ENCODE measurements around the gene RELL2. TPM values are rescaled to one million over a fixed set of nuclear protein-coding genes. Genes with fewer than 3 reads are reported as not detected.

The RELL2 gene
- total RNA-seq, 1 donor = 4.7 TPM

DNA sequence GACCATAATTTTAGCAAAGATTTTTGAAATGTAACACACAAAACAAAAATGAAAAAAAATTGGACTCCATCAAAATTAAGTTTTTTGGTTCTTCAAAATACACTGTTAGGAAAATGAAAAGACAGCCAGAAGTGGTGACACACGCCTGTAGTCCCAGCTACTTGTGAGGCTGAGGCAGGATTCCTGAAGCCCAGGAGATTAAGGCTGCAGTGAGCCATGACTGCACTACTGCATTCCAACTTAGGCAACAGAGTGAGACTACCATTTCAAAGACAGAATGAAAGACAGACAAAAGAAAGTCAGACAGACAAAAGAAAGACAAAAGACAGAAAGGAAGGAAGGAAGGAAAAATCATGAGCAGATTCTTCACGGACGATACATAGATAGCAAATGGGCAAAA, 25.5 kb upstream of the RELL2 start:
- no peak overlapping the region for H3K4me3 ChIP-seq (ENCODE audit: low read depth, low read length)
- no peak for DNase-seq (ENCODE audit: low read depth)
- TF ChIP-seq, protein P1, sequence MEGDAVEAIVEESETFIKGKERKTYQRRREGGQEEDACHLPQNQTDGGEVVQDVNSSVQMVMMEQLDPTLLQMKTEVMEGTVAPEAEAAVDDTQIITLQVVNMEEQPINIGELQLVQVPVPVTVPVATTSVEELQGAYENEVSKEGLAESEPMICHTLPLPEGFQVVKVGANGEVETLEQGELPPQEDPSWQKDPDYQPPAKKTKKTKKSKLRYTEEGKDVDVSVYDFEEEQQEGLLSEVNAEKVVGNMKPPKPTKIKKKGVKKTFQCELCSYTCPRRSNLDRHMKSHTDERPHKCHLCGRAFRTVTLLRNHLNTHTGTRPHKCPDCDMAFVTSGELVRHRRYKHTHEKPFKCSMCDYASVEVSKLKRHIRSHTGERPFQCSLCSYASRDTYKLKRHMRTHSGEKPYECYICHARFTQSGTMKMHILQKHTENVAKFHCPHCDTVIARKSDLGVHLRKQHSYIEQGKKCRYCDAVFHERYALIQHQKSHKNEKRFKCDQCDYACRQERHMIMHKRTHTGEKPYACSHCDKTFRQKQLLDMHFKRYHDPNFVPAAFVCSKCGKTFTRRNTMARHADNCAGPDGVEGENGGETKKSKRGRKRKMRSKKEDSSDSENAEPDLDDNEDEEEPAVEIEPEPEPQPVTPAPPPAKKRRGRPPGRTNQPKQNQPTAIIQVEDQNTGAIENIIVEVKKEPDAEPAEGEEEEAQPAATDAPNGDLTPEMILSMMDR (IDR thresholded peaks at IDR 0.05; ENCODE audit: insufficient read depth, low read depth, low read length) = no peak

DNA sequence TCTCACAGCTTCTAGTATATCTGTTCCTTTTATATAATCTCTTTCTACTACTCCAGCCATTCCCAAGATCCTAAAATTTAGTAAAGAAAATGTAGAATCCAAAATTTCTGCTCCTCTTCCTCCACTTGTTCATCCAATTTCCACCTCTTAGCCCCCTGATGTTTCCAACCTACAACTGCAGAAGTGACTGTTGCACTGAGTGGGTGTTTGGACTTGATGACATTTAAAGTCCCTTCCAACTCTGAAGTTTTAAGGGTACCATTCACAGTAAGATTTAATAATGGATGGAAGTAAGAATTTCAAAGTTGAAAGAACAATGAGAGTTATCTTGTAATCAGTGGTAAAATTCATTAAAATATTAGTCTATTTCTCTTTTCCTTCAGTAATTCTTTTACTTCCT, 23.5 kb upstream of the RELL2 start:
- no peak for DNase-seq (ENCODE audit: low read depth)
- TF ChIP-seq, protein P1 (IDR thresholded peaks at IDR 0.05; ENCODE audit: insufficient read depth, low read depth, low read length) = no peak
- H3K4me3 ChIP-seq (ENCODE audit: low read depth, low read length) = no peak overlapping the region

DNA sequence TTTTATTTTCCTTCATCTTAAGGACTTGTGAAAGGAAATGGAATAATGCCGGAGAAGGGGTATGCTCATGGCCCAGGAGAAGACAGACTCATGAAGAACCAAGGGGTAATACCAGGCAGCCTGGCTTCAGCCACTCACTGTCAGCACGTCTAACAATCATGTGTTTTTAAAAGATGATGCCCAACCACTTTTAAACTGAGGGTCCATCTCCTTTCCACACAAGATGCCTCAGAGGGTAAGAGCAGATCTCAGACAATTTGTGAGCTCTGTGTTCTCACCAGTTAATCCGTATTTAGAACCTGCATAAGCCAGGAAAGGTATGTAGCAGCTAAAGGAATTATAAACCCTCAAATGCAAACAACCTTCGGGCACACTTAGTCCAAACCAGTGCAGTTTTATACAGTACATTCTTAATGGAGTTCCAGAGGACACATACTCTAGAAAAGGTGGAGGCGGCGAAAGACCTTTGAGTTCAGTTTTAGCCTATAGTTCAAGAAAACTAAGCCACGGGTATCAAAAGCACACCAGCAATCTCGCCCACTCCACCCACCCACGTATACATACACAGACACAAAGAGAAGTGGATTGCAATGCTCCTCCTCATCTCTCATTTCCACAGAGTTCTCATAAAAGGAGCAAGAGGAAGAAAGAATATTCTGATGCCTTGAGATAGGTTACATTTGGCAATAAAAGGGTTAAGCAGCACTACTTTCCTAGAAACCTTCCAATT, 20.6 kb upstream of the RELL2 start:
- TF ChIP-seq, protein P1 (IDR thresholded peaks at IDR 0.05; ENCODE audit: insufficient read depth, low read depth, low read length) = no peak
- DNase-seq (ENCODE audit: low read depth) = no peak

DNA sequence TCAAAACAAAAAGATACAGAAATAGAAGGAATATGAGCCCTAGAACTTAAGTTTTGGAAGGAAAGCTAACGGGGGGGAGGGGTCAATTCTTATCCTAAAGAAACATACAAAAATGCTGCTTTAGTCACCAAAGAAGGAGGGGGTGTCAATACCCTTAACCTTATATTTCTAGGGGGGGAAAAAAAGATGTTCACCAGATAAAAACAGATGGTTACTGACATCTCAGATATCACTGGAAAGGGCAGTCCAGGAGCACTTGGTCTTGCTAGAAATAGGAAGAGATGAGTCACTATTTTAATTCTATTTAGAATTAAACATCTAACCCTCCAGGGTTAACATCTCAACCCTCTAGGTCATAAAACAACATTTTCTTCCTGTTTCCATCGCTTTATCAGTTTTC, 19.7 kb upstream of the RELL2 start:
- TF ChIP-seq, protein P1 (IDR thresholded peaks at IDR 0.05; ENCODE audit: insufficient read depth, low read depth, low read length) = no peak
- no peak for DNase-seq (ENCODE audit: low read depth)
- H3K4me3 ChIP-seq (ENCODE audit: low read depth, low read length) = peak overlapping the region; percentile 87

More for the DNA sequence above, 20.6 kb upstream of the RELL2 start:
- H3K4me3 ChIP-seq (ENCODE audit: low read depth, low read length) = no peak overlapping the region

DNA sequence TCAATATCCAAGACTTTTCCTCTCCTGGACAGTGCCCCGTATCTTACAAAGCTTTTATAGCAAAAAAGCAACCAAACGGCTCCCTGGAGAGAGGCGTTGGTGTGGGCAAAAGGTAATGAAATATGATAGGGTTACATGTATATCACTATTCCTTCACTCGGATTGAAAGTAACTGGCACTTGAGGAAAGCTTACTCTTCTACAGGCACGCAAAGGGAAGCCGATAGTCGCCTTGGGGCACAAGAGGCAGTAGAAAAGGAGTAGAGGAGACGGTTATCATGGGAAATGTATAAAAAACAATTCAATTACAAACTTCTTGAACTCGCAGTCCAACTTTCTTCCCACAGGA, 19.1 kb upstream of the RELL2 start:
- peak; percentile 12 for DNase-seq (ENCODE audit: low read depth)
- TF ChIP-seq, protein P1 (IDR thresholded peaks at IDR 0.05; ENCODE audit: insufficient read depth, low read depth, low read length) = no peak
- peak overlapping the region; percentile 87 for H3K4me3 ChIP-seq (ENCODE audit: low read depth, low read length)

DNA sequence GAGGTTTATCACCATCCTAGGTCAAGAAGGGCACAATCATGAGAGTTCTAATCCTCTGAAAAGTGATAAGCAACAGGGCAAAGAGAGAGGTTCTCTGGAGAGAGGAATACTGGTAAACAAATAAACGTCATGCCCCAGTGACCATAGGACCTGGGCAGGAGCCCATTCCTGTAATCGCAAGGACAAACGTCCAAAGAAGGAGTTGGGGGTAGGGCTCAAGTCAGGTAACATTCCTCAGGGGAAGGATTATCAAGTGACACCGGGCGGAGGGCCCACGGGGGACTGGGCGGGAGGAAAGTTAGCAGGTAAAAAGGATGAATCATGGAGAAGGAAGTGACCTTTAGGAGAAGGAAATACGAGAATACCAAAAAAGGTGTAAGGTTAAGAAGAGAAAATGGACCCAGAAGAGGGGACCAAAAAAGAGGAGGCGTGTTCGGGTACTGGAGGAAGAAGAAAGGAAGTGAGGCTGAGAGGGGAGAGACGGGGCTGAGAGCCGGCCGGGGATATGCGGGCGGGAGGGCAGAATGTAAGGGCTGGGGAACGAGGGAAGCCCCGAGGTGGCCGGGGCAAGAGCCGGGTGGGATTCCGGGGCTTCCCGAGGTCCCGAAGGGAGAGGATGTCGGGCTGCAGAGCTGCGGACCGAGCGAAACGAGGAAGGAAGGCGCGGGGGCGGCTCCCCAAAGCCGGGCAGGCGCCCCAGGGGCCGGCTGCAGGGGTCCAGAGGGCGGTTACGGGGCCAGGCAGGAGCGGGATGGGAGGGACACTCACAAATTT, 18.6 kb upstream of the RELL2 start:
- peak; percentile 36 for DNase-seq (ENCODE audit: low read depth)
- peak overlapping the region; percentile 87 for H3K4me3 ChIP-seq (ENCODE audit: low read depth, low read length)
- TF ChIP-seq, protein P1 (IDR thresholded peaks at IDR 0.05; ENCODE audit: insufficient read depth, low read depth, low read length) = no peak
